IPS DF 4.7 (cell line): ENCODE data around the gene GPANK1.

Experiments
- DNase-seq: peaks from one replicate; pipeline ENCODE4 v3.0.0-alpha.2; 2013; ENCODE audit warnings: low spot score; ENCODE audit errors: extremely low read depth

GPANK1 gene

GRCh38 chr6:31642798-31643570 is 21.8 kb downstream of the GPANK1 start:
- no peak for DNase-seq

GRCh38 chr6:31641370-31641769 is 23.4 kb downstream of the GPANK1 start:
- DNase-seq = no peak

- no peak for DNase-seq
These were observed 24.2 kb downstream of the GPANK1 start for GRCh38 chr6:31640612-31641011.

GRCh38 chr6:31639449-31639861 is 25.3 kb downstream of the GPANK1 start:
- no peak for DNase-seq

- DNase-seq = no peak
These were observed 25.8 kb downstream of the GPANK1 start for GRCh38 chr6:31639043-31639442.

- no peak for DNase-seq
These were observed 27.9 kb downstream of the GPANK1 start for GRCh38 chr6:31636698-31637596.

GRCh38 chr6:31634969-31635575 is 29.7 kb downstream of the GPANK1 start:
- DNase-seq = no peak

- no peak for DNase-seq
These were observed 30.7 kb downstream of the GPANK1 start for GRCh38 chr6:31634131-31634530.

GRCh38 chr6:31633447-31633846 is 31.4 kb downstream of the GPANK1 start:
- DNase-seq = no peak

GRCh38 chr6:31632279-31632946 is 32.4 kb downstream of the GPANK1 start:
- no peak for DNase-seq

- no peak for DNase-seq
These were observed 33.0 kb downstream of the GPANK1 start for GRCh38 chr6:31631681-31632278.

GRCh38 chr6:31631209-31631608 is 33.6 kb downstream of the GPANK1 start:
- no peak for DNase-seq

- no peak for DNase-seq
These were observed 34.4 kb downstream of the GPANK1 start for GRCh38 chr6:31630177-31630934.

- no peak for DNase-seq
These were observed 35.8 kb downstream of the GPANK1 start for GRCh38 chr6:31629014-31629413.

- no peak for DNase-seq
These were observed 37.0 kb downstream of the GPANK1 start for GRCh38 chr6:31627690-31628287.

- DNase-seq = no peak
These were observed 37.8 kb downstream of the GPANK1 start for GRCh38 chr6:31626952-31627351.

- DNase-seq = no peak
These were observed 40.7 kb downstream of the GPANK1 start for GRCh38 chr6:31624070-31624469.

GRCh38 chr6:31622684-31623091 is 42.1 kb downstream of the GPANK1 start:
- DNase-seq = no peak

GRCh38 chr6:31621991-31622390 is 42.8 kb downstream of the GPANK1 start:
- DNase-seq = no peak
